NCI-H226 (cell line): ENCODE data around the gene KDM3B.
"Not testable (repeated sequence)": the region's sequence is repeated elsewhere in the genome, so short reads cannot be mapped to it uniquely, and the experiment has no call there.

ENCODE experiments used
- DNase-seq: peaks from one replicate; pipeline ENCODE4 v3.0.0-alpha.2; 2015

The KDM3B gene

GRCh38 chr5:138351517-138351916 lies 968 bp upstream of the KDM3B start:
- DNase-seq = peak; percentile 37

GRCh38 chr5:138352722-138353559 lies 456 bp downstream of the KDM3B start:
- peak; percentile 33 for DNase-seq

DNA sequence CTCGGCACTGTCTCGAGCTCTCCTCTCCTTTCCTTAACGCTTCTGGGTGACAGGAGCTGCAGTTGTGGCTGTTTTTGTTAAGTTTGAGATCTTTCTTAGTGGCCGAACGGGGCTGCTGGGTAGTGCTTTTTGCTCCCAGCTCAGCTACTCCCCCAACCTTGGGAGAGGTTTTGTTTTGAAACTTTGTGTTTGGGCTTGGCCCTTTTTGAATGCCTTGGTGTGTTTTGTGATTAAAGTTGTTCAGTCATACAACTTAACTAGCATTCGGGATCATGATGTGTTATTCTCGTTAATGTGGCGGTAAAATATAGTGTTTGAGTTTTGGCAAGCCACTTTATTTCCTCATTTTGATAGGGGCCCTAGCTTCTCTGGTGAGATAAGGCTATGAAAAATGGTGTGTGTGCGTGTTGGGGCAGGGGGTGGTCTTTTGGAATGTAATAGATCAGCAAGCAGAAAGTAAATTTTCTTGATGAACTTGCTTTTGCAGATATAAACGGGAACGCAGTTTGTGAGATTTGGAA lies 1.1 kb downstream of the KDM3B start:
- no peak for DNase-seq

- no peak for DNase-seq
These were observed 1.9 kb downstream of the KDM3B start for GRCh38 chr5:138354387-138354786.

- peak; percentile 85 for DNase-seq
These were observed 2.5 kb downstream of the KDM3B start for GRCh38 chr5:138354926-138355378.

GRCh38 chr5:138359621-138360020 lies 7.1 kb downstream of the KDM3B start:
- no peak for DNase-seq

- no peak for DNase-seq
These were observed 8.5 kb downstream of the KDM3B start for GRCh38 chr5:138360941-138361452.

GRCh38 chr5:138364576-138364975 lies 12.1 kb downstream of the KDM3B start:
- DNase-seq = no peak

GRCh38 chr5:138366632-138367382 lies 14.3 kb downstream of the KDM3B start:
- no peak for DNase-seq

- DNase-seq = no peak
These were observed 16.8 kb downstream of the KDM3B start for GRCh38 chr5:138369261-138369660.

DNA sequence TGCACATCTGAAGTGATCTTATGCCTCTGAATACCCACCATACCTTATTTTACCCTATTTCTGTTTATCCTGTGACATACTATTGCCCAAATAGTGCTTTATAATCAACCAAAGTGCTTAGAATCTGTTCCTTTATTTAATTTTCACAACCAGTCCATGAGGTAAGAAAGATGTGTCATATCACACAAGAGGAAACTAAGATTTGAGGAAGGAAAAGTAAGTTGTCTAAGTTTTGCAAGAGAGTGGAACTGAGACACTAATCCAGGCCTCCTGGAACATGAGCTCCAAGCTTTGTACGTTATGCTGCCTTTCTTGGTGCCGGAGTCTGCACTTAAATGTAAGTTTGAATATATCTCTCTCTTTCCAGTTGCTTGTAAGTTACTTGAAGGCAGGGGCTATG lies 17.2 kb downstream of the KDM3B start:
- no peak for DNase-seq

GRCh38 chr5:138370537-138370936 lies 18.1 kb downstream of the KDM3B start:
- peak; percentile 6 for DNase-seq

DNA sequence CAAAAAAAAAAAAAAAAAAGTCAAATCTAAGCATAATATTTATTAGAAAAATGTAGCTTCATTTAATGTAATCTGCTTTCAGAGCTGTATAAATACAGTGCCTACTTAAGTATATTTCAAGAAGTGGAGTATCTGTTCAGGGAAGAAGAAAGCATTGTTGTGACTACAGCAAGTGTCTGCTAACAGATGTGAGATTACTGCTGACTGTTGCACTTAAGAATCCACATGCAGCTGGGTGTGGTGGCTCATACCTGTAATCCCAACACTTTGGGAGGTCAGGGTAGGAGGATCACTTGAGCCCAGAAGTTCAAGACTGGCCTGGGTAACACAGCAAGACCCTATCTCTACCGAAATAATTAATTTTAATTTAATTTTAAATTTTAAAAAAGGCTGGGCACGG lies 19.0 kb downstream of the KDM3B start:
- no peak for DNase-seq

GRCh38 chr5:138372225-138372624 lies 19.7 kb downstream of the KDM3B start:
- DNase-seq = no peak

DNA sequence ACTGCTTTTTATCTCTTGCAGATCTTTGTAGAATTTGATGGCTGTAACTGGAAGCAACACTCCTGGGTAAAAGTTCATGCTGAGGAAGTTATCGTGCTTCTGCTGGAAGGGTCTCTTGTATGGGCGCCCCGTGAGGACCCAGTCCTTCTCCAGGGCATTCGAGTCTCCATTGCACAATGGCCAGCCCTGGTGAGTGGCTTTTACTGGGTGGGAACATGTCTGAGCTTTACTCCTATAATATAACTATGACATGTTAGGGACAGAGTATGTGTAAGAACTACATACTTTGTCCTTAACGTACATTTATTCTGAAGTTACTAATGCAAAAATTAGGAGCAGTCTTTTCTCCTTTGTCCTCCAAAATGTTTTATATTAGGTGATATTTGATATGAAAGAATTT lies 20.2 kb downstream of the KDM3B start:
- no peak for DNase-seq

DNA sequence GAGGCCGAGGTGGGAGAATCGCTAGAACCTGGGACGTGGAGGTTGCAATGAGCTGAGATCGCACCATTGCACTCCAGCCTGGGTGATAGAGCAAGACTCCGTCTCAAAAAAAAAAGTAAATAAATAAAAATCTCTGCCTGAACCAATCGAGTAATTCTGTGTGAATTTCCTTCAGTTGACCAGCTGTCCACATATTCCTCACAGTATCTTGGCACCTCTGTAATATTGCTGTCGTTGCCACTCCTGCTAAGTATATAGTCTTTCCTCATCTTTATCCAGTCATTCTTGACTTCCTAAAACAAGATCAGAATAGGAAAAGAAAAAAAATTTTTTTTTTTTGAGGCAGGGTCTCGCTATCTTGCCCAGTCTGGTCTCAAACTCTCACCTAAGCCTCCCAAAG lies 29.9 kb downstream of the KDM3B start:
- DNase-seq = no peak

DNA sequence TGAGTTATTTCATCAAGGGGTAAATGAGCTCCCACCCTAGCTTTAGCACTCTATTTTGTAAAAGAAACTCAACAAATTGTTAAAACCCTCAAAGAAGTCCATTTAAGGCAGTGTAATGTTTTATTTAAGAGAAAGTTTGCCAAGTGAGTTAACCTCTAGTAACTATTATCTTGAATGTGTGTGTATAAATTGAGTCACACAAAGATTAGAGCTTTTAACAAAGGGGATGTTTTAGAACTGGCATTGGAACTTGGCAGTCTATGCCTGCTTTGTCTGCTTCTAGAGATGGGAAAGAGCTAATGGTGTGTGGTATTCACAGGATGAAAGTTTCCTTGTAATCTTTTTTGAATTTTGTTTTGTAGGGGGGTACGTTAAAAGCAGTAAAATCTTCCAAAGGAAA lies 33.2 kb downstream of the KDM3B start:
- DNase-seq = no peak

GRCh38 chr5:138386290-138386689 lies 33.8 kb downstream of the KDM3B start:
- no peak for DNase-seq

DNA sequence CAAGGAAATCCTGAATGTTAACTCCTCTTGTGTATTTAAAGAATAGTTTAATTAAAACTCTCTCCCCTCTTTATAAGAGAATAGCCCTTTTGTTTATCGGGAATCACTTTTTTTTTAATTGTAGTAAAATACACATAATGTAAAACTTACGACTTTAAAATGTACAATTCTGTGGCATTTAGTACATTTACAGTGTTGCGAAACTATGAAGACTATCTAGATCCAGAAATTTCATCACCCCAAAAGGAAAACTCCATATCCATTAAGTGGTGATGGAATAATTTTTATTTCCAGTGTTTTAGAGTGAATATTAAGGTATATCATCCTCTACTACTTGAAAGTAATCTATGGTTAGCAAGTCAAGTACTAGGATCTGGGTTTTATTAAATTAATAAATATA lies 36.8 kb downstream of the KDM3B start:
- DNase-seq = no peak

DNA sequence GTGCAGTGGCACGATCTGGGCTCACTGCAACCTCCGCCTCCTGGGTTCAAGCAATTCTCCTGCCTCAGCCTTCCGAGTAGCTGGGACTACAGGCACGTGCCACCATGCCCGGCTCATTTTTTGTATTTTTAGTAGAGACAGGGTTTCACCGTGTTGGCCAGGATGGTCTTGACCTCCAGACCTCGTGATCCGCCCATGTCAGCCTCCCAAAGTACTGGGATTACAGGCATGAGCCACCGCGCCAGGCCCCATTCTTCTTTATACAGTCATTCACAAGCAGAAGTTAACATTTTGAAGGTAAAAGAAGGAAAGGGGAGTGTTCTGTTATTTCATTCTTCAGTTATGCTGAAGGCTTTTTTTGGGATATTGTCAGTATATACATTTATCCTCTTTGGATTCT lies 37.4 kb downstream of the KDM3B start:
- not testable (repeated sequence) for DNase-seq

DNA sequence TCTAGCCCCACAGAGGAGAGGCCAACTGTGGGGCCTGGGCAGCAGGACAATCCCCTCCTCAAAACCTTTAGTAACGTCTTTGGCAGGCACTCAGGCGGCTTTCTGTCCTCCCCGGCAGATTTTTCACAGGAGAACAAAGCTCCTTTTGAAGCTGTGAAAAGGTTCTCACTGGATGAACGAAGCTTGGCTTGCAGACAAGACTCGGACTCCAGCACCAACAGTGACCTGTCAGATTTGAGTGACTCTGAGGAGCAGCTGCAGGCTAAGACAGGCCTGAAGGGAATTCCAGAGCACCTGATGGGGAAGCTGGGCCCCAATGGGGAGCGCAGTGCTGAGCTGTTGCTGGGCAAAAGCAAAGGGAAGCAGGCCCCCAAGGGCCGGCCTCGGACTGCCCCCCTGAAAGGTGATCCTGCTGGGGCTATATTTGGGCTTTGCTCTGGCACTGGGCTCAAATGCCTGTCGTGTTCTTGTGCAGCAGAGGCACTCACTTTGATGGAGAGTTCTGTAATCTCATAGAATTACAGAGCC lies 39.4 kb downstream of the KDM3B start:
- no peak for DNase-seq

DNA sequence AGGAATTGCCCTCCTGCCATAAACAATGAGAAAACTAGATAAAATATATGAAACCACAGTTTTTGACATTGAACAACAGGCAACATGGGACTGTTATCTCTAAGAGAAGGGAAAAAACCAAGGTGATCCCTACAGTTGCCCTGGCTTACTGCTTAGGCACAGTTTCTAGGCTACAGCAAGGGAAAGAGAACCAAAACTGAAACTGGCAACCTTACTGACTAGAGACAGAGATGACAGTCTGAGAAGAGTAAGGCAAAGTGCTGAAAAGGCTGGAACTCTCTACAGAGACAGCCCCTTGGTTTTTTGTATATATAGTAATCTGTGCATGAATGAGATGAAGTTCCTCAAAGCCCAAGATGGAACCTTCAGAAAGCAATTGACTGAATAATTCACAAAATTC lies 50.2 kb downstream of the KDM3B start:
- DNase-seq = no peak

GRCh38 chr5:138408023-138408422 lies 55.5 kb downstream of the KDM3B start:
- no peak for DNase-seq
